BJ (cell line): ENCODE results near the gene GLT1D1. TPM values are rescaled to one million over a fixed set of nuclear protein-coding genes. Genes with fewer than 3 reads are reported as not detected.

Experiments
- CTCF ChIA-PET: fragments of 350-600 bp; formaldehyde crosslinking; extraction: SDS; loops from one replicate; lab custom pipeline; 2021; ENCODE audit warnings: antibody characterized with exemption, inconsistent platforms; lab: Yijun Ruan, JAX
- POLR2A ChIA-PET: fragments of 300-600 bp; sonication (Branson Sonifier 250); formaldehyde crosslinking; extraction: SDS; loops from one replicate; lab custom pipeline; 2021; ENCODE audit warnings: antibody characterized with exemption; lab: Charles Lee
- DNase-seq: peaks from one replicate; pipeline ENCODE4 v3.0.0-alpha.2; 2011; ENCODE audit warnings: low read depth
- H3K27me3 ChIP-seq: 2 replicates; pipeline ENCODE4 v1.6.0; 2011; ENCODE audit warnings: low read length; ENCODE audit not compliant: control insufficient read depth, insufficient read depth
- H3K36me3 ChIP-seq: 2 replicates; pipeline ENCODE4 v1.5.1; 2011; ENCODE audit warnings: low read length; ENCODE audit not compliant: control insufficient read depth, insufficient read depth
- H3K4me3 ChIP-seq: 2 replicates; pipeline ENCODE4 v1.5.1; 2011; ENCODE audit warnings: low read depth, mild to moderate bottlenecking, control low read depth, low read length
- CTCF ChIP-seq: IDR thresholded peaks from 2 replicates; pipeline ENCODE4 v1.5.1; 2011; ENCODE audit warnings: low read depth, mild to moderate bottlenecking, control low read depth, inconsistent platforms, low read length, moderate library complexity; ENCODE audit not compliant: insufficient read depth
- polyA plus RNA-seq: library from polyadenylated mRNA; depleted of rRNA; stranded (reverse); fragments of >200 nt; gene quantifications from 2 replicates; pipeline ENCODE4 v1.2.3, GENCODE V29; 2011

The GLT1D1 gene
- polyA plus RNA-seq, 1 experiment: not detected

DNA sequence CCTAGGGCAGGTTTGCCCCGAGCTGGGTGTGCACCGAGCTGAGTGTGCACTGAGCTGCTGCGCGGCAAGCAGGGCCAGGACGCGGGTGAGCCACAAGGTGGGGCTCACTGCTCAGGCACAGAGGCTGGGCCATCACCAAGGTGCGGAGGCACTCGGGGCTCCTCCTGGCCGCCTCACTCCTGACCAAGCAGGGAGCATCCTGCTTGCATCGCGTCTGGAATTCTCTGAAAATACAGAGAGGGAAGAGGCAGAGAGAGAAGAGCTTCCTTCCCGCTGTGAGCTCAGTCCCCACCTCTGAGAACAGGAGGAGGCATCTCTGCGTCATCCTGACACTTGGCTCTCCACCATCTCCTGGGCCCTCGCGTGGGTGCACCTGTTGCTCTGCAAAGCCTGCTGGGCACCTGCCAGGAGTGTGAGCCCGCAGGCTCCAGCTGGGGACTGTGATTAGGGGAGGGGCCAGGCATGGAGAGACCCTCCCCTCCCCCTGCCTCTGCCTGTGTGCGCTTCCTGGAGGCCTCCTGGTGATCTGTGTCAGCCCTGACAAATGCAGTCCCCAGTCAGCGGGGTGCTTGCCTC, 116.3 kb downstream of the GLT1D1 start:
- no peak for TF ChIP-seq CTCF
- CTCF ChIA-PET: no interaction called here
- H3K4me3 ChIP-seq: no peak overlapping the region
- POLR2A ChIA-PET: no interaction called here
- no peaks in the 10 kb centered on the region for H3K27me3 ChIP-seq
- no peaks in the 10 kb centered on the region for H3K36me3 ChIP-seq
- DNase-seq: no peak

DNA sequence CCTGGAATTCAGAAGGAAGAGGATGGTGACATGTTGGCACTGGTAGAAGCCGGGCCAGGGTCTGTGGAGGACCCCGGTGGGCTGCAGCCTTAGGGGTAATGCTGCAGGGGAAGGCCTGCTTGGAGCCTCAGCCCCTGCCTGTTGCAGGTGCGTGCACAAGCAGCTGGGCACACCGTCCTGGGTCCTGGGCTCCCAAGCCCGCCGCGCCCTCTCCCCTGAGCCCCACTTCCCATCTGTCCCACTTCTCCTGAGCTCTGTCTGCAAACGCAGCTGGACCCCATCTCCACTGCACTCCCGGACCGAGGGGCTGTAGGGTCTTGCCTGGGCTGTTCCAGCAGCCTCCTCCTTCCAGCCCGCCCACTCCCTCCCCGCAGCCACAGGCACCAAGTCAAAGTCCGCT, 116.8 kb downstream of the GLT1D1 start:
- DNase-seq: no peak
- POLR2A ChIA-PET: no interaction called here
- no peaks in the 10 kb centered on the region for H3K36me3 ChIP-seq
- CTCF ChIA-PET: no interaction called here
- no peak for TF ChIP-seq CTCF
- no peaks in the 10 kb centered on the region for H3K27me3 ChIP-seq
- no peak overlapping the region for H3K4me3 ChIP-seq

- no peak overlapping the region for H3K4me3 ChIP-seq
- ChIA-PET POLR2A (no interaction called here), CTCF (no interaction called here)
- no peaks in the 10 kb centered on the region for H3K36me3 ChIP-seq
- H3K27me3 ChIP-seq: no peaks in the 10 kb centered on the region
- TF ChIP-seq CTCF: no peak
- DNase-seq: no peak
Observed at GRCh38 chr12:128970941-128971340, 117.7 kb downstream of the GLT1D1 start.

DNA sequence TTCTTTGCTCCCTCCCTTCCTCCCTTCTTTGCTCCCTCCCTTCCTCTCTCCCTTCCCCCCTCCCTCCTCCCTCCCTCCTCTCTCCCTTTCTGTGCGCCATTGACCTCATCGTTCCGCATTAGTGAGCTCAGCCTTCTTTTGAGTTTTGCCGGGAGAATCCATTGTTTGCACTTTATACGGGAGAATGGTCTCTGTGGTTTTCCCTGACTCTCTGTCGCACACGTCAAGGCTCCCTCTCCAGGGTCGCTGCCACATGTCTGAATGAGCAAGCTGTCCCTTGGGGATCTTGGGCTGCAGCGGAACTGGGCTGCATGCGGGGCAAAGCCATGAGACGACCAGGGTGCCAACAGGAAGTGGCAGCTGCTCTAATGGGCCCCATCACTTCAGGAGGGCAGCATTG, 118.5 kb downstream of the GLT1D1 start:
- Histone ChIP-seq H3K36me3 (no peaks in the 10 kb centered on the region), H3K4me3 (no peak overlapping the region), H3K27me3 (no peaks in the 10 kb centered on the region)
- CTCF ChIA-PET: no interaction called here
- no peak for TF ChIP-seq CTCF
- DNase-seq: no peak
- POLR2A ChIA-PET: no interaction called here

GRCh38 chr12:128973883-128974681, 120.8 kb downstream of the GLT1D1 start:
- DNase-seq: no peak
- H3K36me3 ChIP-seq: no peaks in the 10 kb centered on the region
- ChIA-PET CTCF (no interaction called here), POLR2A (no interaction called here)
- H3K4me3 ChIP-seq: no peak overlapping the region
- H3K27me3 ChIP-seq: no peaks in the 10 kb centered on the region
- TF ChIP-seq CTCF: no peak
